Activated naive CD4-positive, alpha-beta T cell treated with anti-CD3 and anti-CD28 coated beads for 36 hours (primary cell): ENCODE data around the gene RDH8. TPM values are rescaled to one million over a fixed set of nuclear protein-coding genes. Genes with fewer than 3 reads are reported as not detected.

Source experiments
- CTCF ChIA-PET: fragments of 350-600 bp; sonication (Branson Sonifier 250); formaldehyde crosslinking; loops from one replicate; lab custom pipeline; 2021; ENCODE audit warnings: antibody characterized with exemption; lab: Charles Lee
- DNase-seq: peaks from one replicate; pipeline ENCODE4 v3.0.0-alpha.2; 2020
- H3K27ac Mint-ChIP-seq: one replicate; pipeline ENCODE4 v1.8.0; 2021; ENCODE audit warnings: mild to moderate bottlenecking, mixed read lengths
- H3K27me3 Mint-ChIP-seq: one replicate; pipeline ENCODE4 v1.8.0; 2021; ENCODE audit warnings: low read depth, mixed read lengths
- H3K36me3 Mint-ChIP-seq: one replicate; pipeline ENCODE4 v1.8.0; 2021; ENCODE audit warnings: low read depth, mixed read lengths
- H3K4me1 Mint-ChIP-seq: one replicate; pipeline ENCODE4 v1.8.0; 2021; ENCODE audit warnings: low read depth, mixed read lengths
- H3K4me3 Mint-ChIP-seq: one replicate; pipeline ENCODE4 v1.8.0; 2021; ENCODE audit warnings: mild to moderate bottlenecking, moderate library complexity, mixed read lengths
- H3K9me3 Mint-ChIP-seq: one replicate; pipeline ENCODE4 v1.8.0; 2021; ENCODE audit warnings: mixed read lengths
- intact Hi-C: fragments of 100-400 bp; cut with micrococcal nuclease; formaldehyde crosslinking; loops from one replicate; pipeline ENCODE4 v1.15.1; 2023
- total RNA-seq, 2 experiments: library from RNA; stranded (reverse); gene quantifications; one replicate each; pipeline ENCODE4 v1.2.3, GENCODE V29; 2021

The RDH8 gene
- total RNA-seq, 2 experiments from 2014 or later: not detected

GRCh38 chr19:9989504-9989903 lies 23.8 kb upstream of the RDH8 start:
- Mint-ChIP-seq H3K27ac (no peak overlapping the region), H3K4me1 (no peaks in the 10 kb centered on the region), H3K27me3 (peaks cover 3% of the 10 kb centered on the region), H3K36me3 (no peaks in the 10 kb centered on the region), H3K4me3 (no peak overlapping the region), H3K9me3 (no peaks in the 10 kb centered on the region)
- no peak for DNase-seq
- CTCF ChIA-PET: interaction anchor here (0.7 kb wide), 1 partner anchor 59 kb away, joined by 3 read pairs; no protein-coding TSS in a partner anchor
- intact Hi-C loops: no loop called here

GRCh38 chr19:9991425-9992191 lies 21.7 kb upstream of the RDH8 start:
- H3K4me1 Mint-ChIP-seq: no peaks in the 10 kb centered on the region
- intact Hi-C loops: no loop called here
- H3K36me3 Mint-ChIP-seq: no peaks in the 10 kb centered on the region
- no peaks in the 10 kb centered on the region for H3K27me3 Mint-ChIP-seq
- H3K9me3 Mint-ChIP-seq: no peaks in the 10 kb centered on the region
- DNase-seq: no peak
- no peak overlapping the region for H3K27ac Mint-ChIP-seq
- CTCF ChIA-PET: interaction anchor here (1.7 kb wide), 1 partner anchor 36 kb away, joined by 6 read pairs; no protein-coding TSS in a partner anchor
- H3K4me3 Mint-ChIP-seq: no peak overlapping the region

- intact Hi-C loops: no loop called here
- peaks cover 2% of the 10 kb centered on the region for H3K4me1 Mint-ChIP-seq
- CTCF ChIA-PET: no interaction called here
- H3K36me3 Mint-ChIP-seq: no peaks in the 10 kb centered on the region
- no peaks in the 10 kb centered on the region for H3K9me3 Mint-ChIP-seq
- H3K4me3 Mint-ChIP-seq: no peak overlapping the region
- DNase-seq: no peak
- peaks cover 8% of the 10 kb centered on the region for H3K27me3 Mint-ChIP-seq
- no peak overlapping the region for H3K27ac Mint-ChIP-seq
Observed at GRCh38 chr19:9995084-9995483, 18.2 kb upstream of the RDH8 start.

- CTCF ChIA-PET: no interaction called here
- DNase-seq: no peak
- H3K27me3 Mint-ChIP-seq: peaks cover 10% of the 10 kb centered on the region
- intact Hi-C loops: no loop called here
- H3K27ac Mint-ChIP-seq: no peak overlapping the region
- H3K36me3 Mint-ChIP-seq: no peaks in the 10 kb centered on the region
- H3K4me1 Mint-ChIP-seq: peaks cover 3% of the 10 kb centered on the region
- no peak overlapping the region for H3K4me3 Mint-ChIP-seq
- no peaks in the 10 kb centered on the region for H3K9me3 Mint-ChIP-seq
Observed at GRCh38 chr19:9995999-9996398, 17.3 kb upstream of the RDH8 start.

- DNase-seq: no peak
- H3K4me3 Mint-ChIP-seq: no peak overlapping the region
- no peak overlapping the region for H3K27ac Mint-ChIP-seq
- H3K36me3 Mint-ChIP-seq: no peaks in the 10 kb centered on the region
- intact Hi-C loops: no loop called here
- H3K9me3 Mint-ChIP-seq: no peaks in the 10 kb centered on the region
- CTCF ChIA-PET: no interaction called here
- peaks cover 11% of the 10 kb centered on the region for H3K27me3 Mint-ChIP-seq
- H3K4me1 Mint-ChIP-seq: peaks cover 3% of the 10 kb centered on the region
Observed at GRCh38 chr19:9996541-9996940, 16.7 kb upstream of the RDH8 start.

- Mint-ChIP-seq H3K27me3 (peaks cover 21% of the 10 kb centered on the region), H3K9me3 (no peaks in the 10 kb centered on the region), H3K4me3 (no peak overlapping the region), H3K27ac (no peak overlapping the region), H3K36me3 (no peaks in the 10 kb centered on the region), H3K4me1 (peaks cover 3% of the 10 kb centered on the region)
- CTCF ChIA-PET: interaction anchor here (0.5 to 3.7 kb wide), 28 partner anchors 8 to 1014 kb away, joined by 3 to 40 read pairs (median 4); no protein-coding TSS in a partner anchor
- DNase-seq: peak; percentile 80
- intact Hi-C loops: loop anchor here (1.0 to 10.0 kb wide), 3 partner anchors 66 to 373 kb away; partner anchors contain the start of gene PIN1
Observed at GRCh38 chr19:10000171-10000826, 13.0 kb upstream of the RDH8 start.

- no peak overlapping the region for H3K4me3 Mint-ChIP-seq
Observed at GRCh38 chr19:10001899-10002298, 11.4 kb upstream of the RDH8 start.

GRCh38 chr19:10003271-10003670 lies 10.0 kb upstream of the RDH8 start:
- DNase-seq: no peak
- no peaks in the 10 kb centered on the region for H3K9me3 Mint-ChIP-seq
- peaks cover 3% of the 10 kb centered on the region for H3K4me1 Mint-ChIP-seq
- CTCF ChIA-PET: no interaction called here
- H3K27ac Mint-ChIP-seq: no peak overlapping the region
- H3K27me3 Mint-ChIP-seq: peaks cover 33% of the 10 kb centered on the region
- H3K4me3 Mint-ChIP-seq: no peak overlapping the region
- intact Hi-C loops: loop anchor here (5.0 to 10.0 kb wide), 2 partner anchors 168 to 376 kb away; partner anchors contain the start of gene PIN1
- H3K36me3 Mint-ChIP-seq: no peaks in the 10 kb centered on the region

More at GRCh38 chr19:10001899-10002298, 11.4 kb upstream of the RDH8 start:
- no peak overlapping the region for H3K27ac Mint-ChIP-seq
- peak; percentile 25 for DNase-seq
- H3K9me3 Mint-ChIP-seq: no peaks in the 10 kb centered on the region
- no peaks in the 10 kb centered on the region for H3K36me3 Mint-ChIP-seq
- intact Hi-C loops: loop anchor here (5.0 to 10.0 kb wide), 2 partner anchors 167 to 375 kb away; partner anchors contain the start of gene PIN1
- peaks cover 3% of the 10 kb centered on the region for H3K4me1 Mint-ChIP-seq
- CTCF ChIA-PET: interaction anchor here (0.7 to 3.7 kb wide), 3 partner anchors 25 to 417 kb away, joined by 3 to 40 read pairs (median 19); no protein-coding TSS in a partner anchor
- H3K27me3 Mint-ChIP-seq: peaks cover 26% of the 10 kb centered on the region

GRCh38 chr19:10004617-10005016 lies 8.7 kb upstream of the RDH8 start:
- Mint-ChIP-seq H3K27me3 (peaks cover 39% of the 10 kb centered on the region), H3K4me3 (no peak overlapping the region), H3K36me3 (no peaks in the 10 kb centered on the region), H3K27ac (no peak overlapping the region), H3K4me1 (peaks cover 8% of the 10 kb centered on the region), H3K9me3 (no peaks in the 10 kb centered on the region)
- intact Hi-C loops: loop anchor here (2.0 to 10.0 kb wide), 3 partner anchors 58 to 377 kb away; partner anchors contain the start of gene PIN1
- CTCF ChIA-PET: interaction anchor here (0.7 to 0.9 kb wide), 2 partner anchors 23 to 74 kb away, joined by 3 to 5 read pairs; no protein-coding TSS in a partner anchor
- DNase-seq: no peak

GRCh38 chr19:10005632-10006334 lies 7.5 kb upstream of the RDH8 start:
- H3K27me3 Mint-ChIP-seq: peaks cover 41% of the 10 kb centered on the region
- H3K4me3 Mint-ChIP-seq: no peak overlapping the region
- no peak overlapping the region for H3K27ac Mint-ChIP-seq
- CTCF ChIA-PET: interaction anchor here (1.4 kb wide), 1 partner anchor 22 kb away, joined by 6 read pairs; no protein-coding TSS in a partner anchor
- no peaks in the 10 kb centered on the region for H3K9me3 Mint-ChIP-seq
- intact Hi-C loops: loop anchor here (2.0 to 10.0 kb wide), 2 partner anchors 57 to 171 kb away; partner anchors contain the start of gene PIN1
- no peak for DNase-seq
- H3K36me3 Mint-ChIP-seq: no peaks in the 10 kb centered on the region
- peaks cover 8% of the 10 kb centered on the region for H3K4me1 Mint-ChIP-seq

GRCh38 chr19:10006335-10006708 lies 7.0 kb upstream of the RDH8 start:
- H3K36me3 Mint-ChIP-seq: no peaks in the 10 kb centered on the region
- no peak overlapping the region for H3K4me3 Mint-ChIP-seq
- H3K4me1 Mint-ChIP-seq: peaks cover 8% of the 10 kb centered on the region

More at GRCh38 chr19:10006335-10006708, 7.0 kb upstream of the RDH8 start:
- CTCF ChIA-PET: interaction anchor here (1.4 kb wide), 1 partner anchor 21 kb away, joined by 6 read pairs; no protein-coding TSS in a partner anchor
- Mint-ChIP-seq H3K9me3 (no peaks in the 10 kb centered on the region), H3K27me3 (peaks cover 45% of the 10 kb centered on the region), H3K27ac (no peak overlapping the region)
- no peak for DNase-seq
- intact Hi-C loops: loop anchor here (10.0 kb wide), 1 partner anchor 172 kb away; the partner anchor contains the start of gene PIN1
